Breast epithelium (tissue), 4 donors: Measurements from ENCODE around the gene SDC4. TPM values are rescaled to one million over a fixed set of nuclear protein-coding genes. Genes with fewer than 3 reads are reported as not detected.

Experiments
- DNase-seq, 2 donors: peaks; one replicate each; pipeline ENCODE4 v3.0.0-alpha.2; 2019; ENCODE audit warnings: low spot score in 2 of 2
- H3K27ac ChIP-seq, 2 donors: fragments of 200-600 bp; sonication (generic) in 1 of 2; one replicate each; pipeline ENCODE4 v1.5.1; 2016 to 2019; ENCODE audit warnings: mild to moderate bottlenecking in 1 of 2
- H3K27me3 ChIP-seq, 2 donors: fragments of 200-600 bp; sonication (generic) in 1 of 2; one replicate each; pipeline versions ENCODE4 v1.5.1 to v1.6.0; 2017 to 2019; ENCODE audit warnings: control low read depth in 1 of 2, mild to moderate bottlenecking in 1 of 2
- H3K36me3 ChIP-seq: fragments of 200-600 bp; one replicate; pipeline ENCODE4 v1.5.1; 2019
- H3K4me1 ChIP-seq, 2 donors: fragments of 200-600 bp; sonication (generic); one replicate each; pipeline ENCODE4 v1.5.1; 2016 to 2019; ENCODE audit warnings: control low read depth in 1 of 2
- H3K4me3 ChIP-seq, 3 donors: fragments of 200-600 bp; sonication (generic); 1 replicate in 2 of 3; 2 replicates in 1 of 3; pipeline ENCODE4 v1.5.1; 2016 to 2019; ENCODE audit warnings: mild to moderate bottlenecking in 3 of 3, moderate library complexity in 2 of 3
- H3K9me3 ChIP-seq, 2 donors: fragments of 200-600 bp; sonication (generic) in 1 of 2; one replicate each; pipeline ENCODE4 v1.5.1; 2016 to 2019; ENCODE audit warnings: control low read depth in 1 of 2
- POLR2A ChIP-seq: fragments of 450-650 bp; IDR thresholded peaks from one replicate; pipeline ENCODE4 v1.6.1; 2016; ENCODE audit warnings: antibody characterized with exemption, mild to moderate bottlenecking, moderate library complexity
- POLR2AphosphoS5 ChIP-seq, 3 donors: sonication (generic); formaldehyde crosslinking; IDR thresholded peaks; one replicate each; pipeline ENCODE4 v1.6.1; 2017; ENCODE audit warnings: antibody characterized with exemption in 3 of 3
- intact Hi-C: fragments of 100-400 bp; cut with DNase I; formaldehyde crosslinking; loops from one replicate; pipeline ENCODE4 v1.15.1; 2023; ENCODE audit warnings: low total_unique reads
- total RNA-seq, 3 donors: library from RNA; depleted of rRNA; stranded (reverse); fragments of >200 nt; gene quantifications; one replicate each; pipeline ENCODE4 v1.1.0, GENCODE V29; 2016
- TF ChIP-seq, protein P1 (sequence below), 3 donors: fragments of 450-650 bp; IDR thresholded peaks; one replicate each; pipeline ENCODE4 v1.5.1; 2016 to 2017; ENCODE audit warnings: antibody characterized with exemption in 3 of 3, mild to moderate bottlenecking in 3 of 3, moderate library complexity in 3 of 3

Gene SDC4
- total RNA-seq, 3 donors from 2014 or later, result 29.4 to 337 (median 121) TPM

DNA sequence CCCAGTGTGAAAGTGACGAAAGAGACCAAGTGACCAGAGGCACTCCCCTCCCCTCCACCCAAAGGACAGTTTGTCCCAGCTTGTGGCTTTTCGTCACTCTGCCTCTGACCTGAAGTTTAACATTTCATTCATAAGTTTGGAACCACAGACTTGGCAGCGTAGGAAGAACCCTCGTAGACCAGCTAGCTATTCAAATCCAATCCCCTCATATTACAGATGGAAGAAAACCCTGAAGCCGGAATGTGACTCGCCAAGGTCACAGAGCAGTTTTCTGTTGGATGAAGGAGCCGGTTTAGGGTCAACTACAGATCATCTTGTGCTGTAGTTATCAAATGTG is 10.8 kb upstream of the SDC4 start:
- intact Hi-C loops, result no loop called here
- DNase-seq, result peak in 1 of 2 donors; percentile 95
- H3K9me3 ChIP-seq, result no peaks in the 10 kb centered on the region
- H3K4me3 ChIP-seq, result peak overlapping the region in 1 of 3 donors; percentile 45
- no peaks in the 10 kb centered on the region for H3K36me3 ChIP-seq
- peak overlapping the region; percentile 97 for H3K27ac ChIP-seq
- TF ChIP-seq POLR2AphosphoS5 (IDR thresholded peaks at IDR 0.05) (peak; percentile 77 to 93 (median 89)), POLR2A (no peak)
- no peaks in the 10 kb centered on the region for H3K27me3 ChIP-seq
- H3K4me1 ChIP-seq, result peaks cover 5 to 33% of the 10 kb centered on the region in 2 donors

DNA sequence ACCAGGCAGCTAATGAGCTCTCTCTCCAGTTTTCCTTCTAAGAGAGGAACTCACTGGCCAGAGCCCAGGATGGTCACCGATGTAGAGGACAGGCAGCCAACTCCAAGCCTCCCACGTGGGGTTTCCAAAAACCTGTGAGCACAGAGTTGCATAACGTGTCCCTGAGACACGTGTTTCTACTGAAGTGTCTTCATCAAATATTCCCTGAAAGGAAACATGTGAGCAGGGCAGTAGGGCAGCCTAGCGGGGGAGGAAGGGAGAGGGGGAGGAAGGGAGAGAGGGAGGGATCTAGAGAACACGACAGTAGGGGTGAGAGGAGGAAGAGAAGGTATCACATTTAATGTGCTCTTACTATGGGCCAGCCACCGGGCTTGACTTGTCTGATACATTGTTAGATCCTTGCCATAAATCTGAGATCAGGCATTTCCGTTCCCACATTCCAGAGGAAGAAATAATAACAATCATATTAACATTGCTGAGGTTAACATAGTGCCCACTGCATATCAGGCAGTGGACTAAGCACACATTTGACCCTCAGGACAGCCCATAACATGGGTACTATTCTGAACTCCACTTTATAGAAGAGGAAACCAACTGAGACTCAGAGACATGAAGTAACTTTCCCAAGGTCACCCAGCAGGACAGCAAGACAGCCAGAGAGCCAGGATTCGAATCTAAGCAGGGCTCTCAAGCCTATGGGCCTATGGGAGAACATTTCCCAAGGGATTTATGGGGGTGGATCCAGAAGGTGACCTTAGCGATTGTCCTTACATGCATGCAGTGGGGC is 10.3 kb upstream of the SDC4 start:
- H3K27ac ChIP-seq, result peak overlapping the region; percentile 97
- intact Hi-C loops, result no loop called here
- H3K4me1 ChIP-seq, result peaks cover 5 to 30% of the 10 kb centered on the region in 2 donors
- TF ChIP-seq, protein P1, sequence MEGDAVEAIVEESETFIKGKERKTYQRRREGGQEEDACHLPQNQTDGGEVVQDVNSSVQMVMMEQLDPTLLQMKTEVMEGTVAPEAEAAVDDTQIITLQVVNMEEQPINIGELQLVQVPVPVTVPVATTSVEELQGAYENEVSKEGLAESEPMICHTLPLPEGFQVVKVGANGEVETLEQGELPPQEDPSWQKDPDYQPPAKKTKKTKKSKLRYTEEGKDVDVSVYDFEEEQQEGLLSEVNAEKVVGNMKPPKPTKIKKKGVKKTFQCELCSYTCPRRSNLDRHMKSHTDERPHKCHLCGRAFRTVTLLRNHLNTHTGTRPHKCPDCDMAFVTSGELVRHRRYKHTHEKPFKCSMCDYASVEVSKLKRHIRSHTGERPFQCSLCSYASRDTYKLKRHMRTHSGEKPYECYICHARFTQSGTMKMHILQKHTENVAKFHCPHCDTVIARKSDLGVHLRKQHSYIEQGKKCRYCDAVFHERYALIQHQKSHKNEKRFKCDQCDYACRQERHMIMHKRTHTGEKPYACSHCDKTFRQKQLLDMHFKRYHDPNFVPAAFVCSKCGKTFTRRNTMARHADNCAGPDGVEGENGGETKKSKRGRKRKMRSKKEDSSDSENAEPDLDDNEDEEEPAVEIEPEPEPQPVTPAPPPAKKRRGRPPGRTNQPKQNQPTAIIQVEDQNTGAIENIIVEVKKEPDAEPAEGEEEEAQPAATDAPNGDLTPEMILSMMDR (IDR thresholded peaks at IDR 0.05), result peak in 1 of 3 donors; percentile 7
- TF ChIP-seq POLR2A (peak; percentile 10), POLR2AphosphoS5 (IDR thresholded peaks at IDR 0.05) (peak; percentile 89 to 95 (median 91))
- peak overlapping the region in 2 of 3 donors; percentile 0 to 45 for H3K4me3 ChIP-seq
- DNase-seq, result peak; percentile 81 to 97
- no peaks in the 10 kb centered on the region for H3K27me3 ChIP-seq
- no peaks in the 10 kb centered on the region for H3K9me3 ChIP-seq
- H3K36me3 ChIP-seq, result no peaks in the 10 kb centered on the region

DNA sequence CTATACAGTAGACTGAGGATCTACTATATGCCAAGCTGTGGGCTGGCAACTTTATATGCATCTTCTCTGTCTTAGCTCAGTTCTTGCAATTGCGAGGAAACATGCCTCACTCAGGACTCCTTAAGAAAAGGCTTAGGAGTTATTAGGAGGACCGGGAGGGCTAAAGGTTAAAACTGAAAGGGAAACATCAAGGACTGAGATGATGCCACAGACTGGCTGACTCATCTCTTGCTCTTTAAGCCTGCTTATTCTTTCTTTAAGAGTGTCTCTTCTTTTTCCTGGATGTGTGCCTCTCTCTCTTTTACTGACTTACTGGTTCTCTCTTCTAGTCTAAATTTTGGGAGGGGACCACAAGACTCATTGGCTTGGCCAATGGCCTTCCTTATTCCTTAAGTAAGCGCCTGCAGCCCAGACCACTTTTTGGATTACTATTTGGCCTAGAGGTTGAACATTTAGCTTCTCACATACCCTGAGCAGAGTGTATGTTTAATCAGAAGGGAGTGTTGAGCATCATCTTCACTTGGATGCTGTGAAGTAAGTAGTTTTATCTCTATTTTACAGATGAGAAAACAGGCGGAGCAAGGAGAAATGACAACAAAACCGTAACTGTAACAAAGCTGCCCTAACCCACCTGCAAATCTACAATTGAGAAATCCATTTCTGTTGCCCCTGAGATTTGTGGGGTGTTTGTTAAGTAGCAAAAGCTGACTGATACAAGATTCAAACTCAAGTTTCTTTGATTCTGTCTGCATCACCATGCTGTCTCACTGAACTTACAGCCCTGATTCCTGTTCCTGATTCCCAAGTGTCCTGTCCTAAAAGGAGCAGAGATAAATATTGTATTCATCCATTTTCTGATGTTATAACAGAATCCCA is 7.2 kb upstream of the SDC4 start:
- TF ChIP-seq, protein P1 (IDR thresholded peaks at IDR 0.05), result no peak
- intact Hi-C loops, result no loop called here
- Histone ChIP-seq H3K9me3 (no peaks in the 10 kb centered on the region), H3K4me3 (no peak overlapping the region), H3K27ac (peak overlapping the region; percentile 6 to 30), H3K27me3 (no peaks in the 10 kb centered on the region), H3K4me1 (peaks cover 5 to 23% of the 10 kb centered on the region in 2 donors), H3K36me3 (no peaks in the 10 kb centered on the region)
- no peak for DNase-seq

DNA sequence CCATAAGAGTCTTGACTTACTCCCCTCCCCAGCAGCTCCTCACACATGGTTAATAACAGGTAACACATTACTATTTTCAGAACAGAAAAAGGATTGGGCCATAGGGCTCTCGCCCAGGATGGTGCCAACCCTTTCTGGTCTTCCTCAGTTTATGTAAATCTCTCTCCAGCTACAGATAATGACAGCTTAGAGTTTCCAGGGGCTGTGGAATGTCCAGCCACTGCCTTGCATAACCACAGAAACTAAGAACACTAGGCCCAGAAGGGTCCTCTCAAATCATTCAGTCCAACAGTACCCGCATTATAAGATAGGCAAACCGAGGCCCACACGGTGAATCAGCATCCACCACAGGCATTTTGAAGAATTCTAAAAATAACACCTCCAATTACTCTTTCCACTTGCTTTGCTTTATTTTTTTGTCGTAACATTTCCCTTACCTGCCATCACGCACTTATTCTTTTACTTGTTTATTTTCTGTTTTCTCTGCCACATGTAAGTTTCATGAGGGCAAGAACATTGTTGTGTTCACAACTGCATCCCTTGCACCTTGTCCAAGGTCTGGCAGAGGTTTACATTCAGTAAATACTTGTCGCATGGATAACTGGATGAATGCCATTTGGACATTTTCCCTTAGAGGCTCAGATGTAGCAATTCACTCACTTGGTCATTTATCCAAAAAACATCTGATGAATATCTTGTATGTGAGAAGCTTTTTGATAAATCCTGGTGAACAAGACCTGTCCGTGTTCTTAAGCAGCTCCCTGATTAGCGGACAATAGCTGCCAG is 6.4 kb upstream of the SDC4 start:
- Histone ChIP-seq H3K36me3 (no peaks in the 10 kb centered on the region), H3K27ac (peak overlapping the region; percentile 6 to 30), H3K9me3 (no peaks in the 10 kb centered on the region), H3K27me3 (no peaks in the 10 kb centered on the region), H3K4me3 (no peak overlapping the region), H3K4me1 (peaks cover 3 to 17% of the 10 kb centered on the region in 2 donors)
- TF ChIP-seq POLR2A (no peak), POLR2AphosphoS5 (IDR thresholded peaks at IDR 0.05) (no peak)
- TF ChIP-seq, protein P1 (IDR thresholded peaks at IDR 0.05), result no peak
- intact Hi-C loops, result no loop called here
- no peak for DNase-seq

DNA sequence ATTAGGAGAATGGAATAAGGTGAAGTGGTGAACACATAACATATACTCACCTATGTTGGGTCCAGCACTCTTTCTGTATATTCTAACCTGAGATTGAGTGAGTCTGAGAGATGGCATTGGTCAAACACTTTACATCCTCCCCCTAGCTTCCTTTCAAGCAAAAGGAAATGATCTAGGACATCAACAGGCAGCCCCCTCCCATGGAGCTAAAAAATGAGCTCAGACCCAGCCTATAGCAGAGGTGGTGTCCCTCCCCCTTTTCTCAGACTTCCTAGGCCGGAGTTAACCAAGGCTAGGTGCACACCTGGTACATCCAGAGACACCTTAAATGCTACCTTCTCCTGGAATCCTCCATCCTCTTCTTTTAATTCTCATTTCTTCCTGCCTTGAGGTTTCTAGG is 5.5 kb upstream of the SDC4 start:
- H3K36me3 ChIP-seq, result no peaks in the 10 kb centered on the region
- intact Hi-C loops, result no loop called here
- no peaks in the 10 kb centered on the region for H3K9me3 ChIP-seq
- no peak overlapping the region for H3K4me3 ChIP-seq
- H3K4me1 ChIP-seq, result peaks cover 0 to 16% of the 10 kb centered on the region in 2 donors
- TF ChIP-seq POLR2AphosphoS5 (IDR thresholded peaks at IDR 0.05) (no peak), POLR2A (no peak)
- H3K27ac ChIP-seq, result no peak overlapping the region
- DNase-seq, result no peak
- H3K27me3 ChIP-seq, result no peaks in the 10 kb centered on the region
